Sigmoid colon (tissue), 4 donors: ENCODE data around the gene XPNPEP1.

Source experiments
- EP300 ChIP-seq, 4 donors: sonication (generic); formaldehyde crosslinking; IDR thresholded peaks; one replicate each; pipeline ENCODE4 v1.6.1; 2017; ENCODE audit warnings: antibody characterized with exemption in 4 of 4
- POLR2A ChIP-seq, 2 donors: fragments of 450-650 bp; IDR thresholded peaks; one replicate each; pipeline ENCODE4 v1.6.1; 2016; ENCODE audit warnings: antibody characterized with exemption in 2 of 2, mild to moderate bottlenecking in 2 of 2, moderate library complexity in 2 of 2
- POLR2AphosphoS5 ChIP-seq, 4 donors: sonication (generic); formaldehyde crosslinking; IDR thresholded peaks; one replicate each; pipeline ENCODE4 v1.6.1; 2017; ENCODE audit warnings: antibody characterized with exemption in 4 of 4
- TF ChIP-seq, protein P1 (sequence below), 4 experiments: fragments of 450-650 bp in 3 of 4; fragments of 200-600 bp in 1 of 4; IDR thresholded peaks; one replicate each; pipeline ENCODE4 v1.5.1; 2016 to 2019; ENCODE audit warnings: antibody characterized with exemption in 4 of 4, mild to moderate bottlenecking in 3 of 4, moderate library complexity in 2 of 4

DNA sequence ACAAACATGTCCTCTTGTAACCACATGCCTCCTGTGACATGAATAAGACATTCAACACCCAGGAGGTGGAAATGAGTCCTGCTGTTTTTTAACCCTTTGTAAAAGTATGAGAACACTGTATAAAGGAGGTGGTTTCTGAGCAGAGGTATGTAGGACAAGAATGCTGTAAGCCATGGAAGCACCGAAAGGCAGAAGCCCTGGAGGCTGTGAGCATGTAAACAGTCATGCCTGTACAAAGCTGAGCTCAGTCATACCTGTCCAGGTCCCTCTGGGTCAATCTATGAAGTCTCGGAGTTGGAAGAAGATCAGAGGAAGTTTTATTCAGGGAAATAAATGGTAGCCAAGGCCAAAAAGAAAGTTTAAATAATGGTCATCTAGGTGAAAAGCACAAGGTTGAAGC, 34.7 kb upstream of the XPNPEP1 start:
- TF ChIP-seq POLR2AphosphoS5 (IDR thresholded peaks at IDR 0.05) = no peak
- TF ChIP-seq, protein P1, sequence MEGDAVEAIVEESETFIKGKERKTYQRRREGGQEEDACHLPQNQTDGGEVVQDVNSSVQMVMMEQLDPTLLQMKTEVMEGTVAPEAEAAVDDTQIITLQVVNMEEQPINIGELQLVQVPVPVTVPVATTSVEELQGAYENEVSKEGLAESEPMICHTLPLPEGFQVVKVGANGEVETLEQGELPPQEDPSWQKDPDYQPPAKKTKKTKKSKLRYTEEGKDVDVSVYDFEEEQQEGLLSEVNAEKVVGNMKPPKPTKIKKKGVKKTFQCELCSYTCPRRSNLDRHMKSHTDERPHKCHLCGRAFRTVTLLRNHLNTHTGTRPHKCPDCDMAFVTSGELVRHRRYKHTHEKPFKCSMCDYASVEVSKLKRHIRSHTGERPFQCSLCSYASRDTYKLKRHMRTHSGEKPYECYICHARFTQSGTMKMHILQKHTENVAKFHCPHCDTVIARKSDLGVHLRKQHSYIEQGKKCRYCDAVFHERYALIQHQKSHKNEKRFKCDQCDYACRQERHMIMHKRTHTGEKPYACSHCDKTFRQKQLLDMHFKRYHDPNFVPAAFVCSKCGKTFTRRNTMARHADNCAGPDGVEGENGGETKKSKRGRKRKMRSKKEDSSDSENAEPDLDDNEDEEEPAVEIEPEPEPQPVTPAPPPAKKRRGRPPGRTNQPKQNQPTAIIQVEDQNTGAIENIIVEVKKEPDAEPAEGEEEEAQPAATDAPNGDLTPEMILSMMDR (IDR thresholded peaks at IDR 0.05) = no peak
- no peak for TF ChIP-seq POLR2A (IDR thresholded peaks at IDR 0.05)
- no peak for TF ChIP-seq EP300 (IDR thresholded peaks at IDR 0.05)
